ENCODE results near the gene GFOD1.
A peak's percentile ranks its signal among the peaks of the same experiment; 100 is the strongest.
"Not testable (repeated sequence)": the region's sequence is repeated elsewhere in the genome, so short reads cannot be mapped to it uniquely, and the experiment has no call there.

GFOD1 gene

GRCh38 chr6:13326031-13326586, 161.3 kb downstream of the GFOD1 start:
- H3K4me3 Mint-ChIP-seq: peak overlapping the region; percentile 66
- H3K27ac Mint-ChIP-seq, H3K9me3 Mint-ChIP-seq, H3K27me3 Mint-ChIP-seq: not testable (repeated sequence)
- peaks cover 26% of the 10 kb centered on the region for H3K4me1 Mint-ChIP-seq
- peaks cover 13% of the 10 kb centered on the region for H3K36me3 Mint-ChIP-seq

GRCh38 chr6:13319891-13320564, 167.4 kb downstream of the GFOD1 start:
- no peak overlapping the region for H3K27ac Mint-ChIP-seq
- H3K36me3 Mint-ChIP-seq: peaks cover 36% of the 10 kb centered on the region
- no peaks in the 10 kb centered on the region for H3K27me3 Mint-ChIP-seq
- no peak overlapping the region for H3K4me3 Mint-ChIP-seq
- H3K9me3 Mint-ChIP-seq: no peaks in the 10 kb centered on the region
- H3K4me1 Mint-ChIP-seq: no peaks in the 10 kb centered on the region

GRCh38 chr6:13318821-13319220, 168.6 kb downstream of the GFOD1 start:
- Mint-ChIP-seq H3K9me3 (no peaks in the 10 kb centered on the region), H3K27me3 (no peaks in the 10 kb centered on the region), H3K4me3 (no peak overlapping the region), H3K4me1 (no peaks in the 10 kb centered on the region), H3K27ac (no peak overlapping the region), H3K36me3 (peaks cover 35% of the 10 kb centered on the region)

- Mint-ChIP-seq H3K27me3 (no peaks in the 10 kb centered on the region), H3K36me3 (peaks cover 38% of the 10 kb centered on the region), H3K9me3 (no peaks in the 10 kb centered on the region), H3K27ac (no peak overlapping the region), H3K4me3 (no peak overlapping the region), H3K4me1 (peaks cover 4% of the 10 kb centered on the region)
Observed at GRCh38 chr6:13315896-13316295, 171.5 kb downstream of the GFOD1 start.

GRCh38 chr6:13314806-13315205, 172.6 kb downstream of the GFOD1 start:
- Mint-ChIP-seq H3K9me3 (no peaks in the 10 kb centered on the region), H3K27ac (no peak overlapping the region), H3K4me3 (no peak overlapping the region), H3K4me1 (peaks cover 4% of the 10 kb centered on the region), H3K36me3 (peaks cover 31% of the 10 kb centered on the region), H3K27me3 (no peaks in the 10 kb centered on the region)

GRCh38 chr6:13311155-13311554, 176.2 kb downstream of the GFOD1 start:
- Mint-ChIP-seq H3K9me3 (no peaks in the 10 kb centered on the region), H3K36me3 (peaks cover 34% of the 10 kb centered on the region), H3K27ac (no peak overlapping the region), H3K4me1 (peaks cover 7% of the 10 kb centered on the region), H3K4me3 (no peak overlapping the region), H3K27me3 (no peaks in the 10 kb centered on the region)

- Mint-ChIP-seq H3K9me3 (no peaks in the 10 kb centered on the region), H3K4me3 (no peak overlapping the region), H3K36me3 (peaks cover 39% of the 10 kb centered on the region), H3K4me1 (peaks cover 14% of the 10 kb centered on the region), H3K27ac (no peak overlapping the region), H3K27me3 (no peaks in the 10 kb centered on the region)
Observed at GRCh38 chr6:13308332-13308731, 179.1 kb downstream of the GFOD1 start.
